ENCODE data around the gene NDC80. TPM values are rescaled to one million over a fixed set of nuclear protein-coding genes. Genes with fewer than 3 reads are reported as not detected.

Gene NDC80
- total RNA-seq, 4 donors from 2014 or later, result 0.31 to 0.77 (median 0.54) TPM; not detected in 1

DNA sequence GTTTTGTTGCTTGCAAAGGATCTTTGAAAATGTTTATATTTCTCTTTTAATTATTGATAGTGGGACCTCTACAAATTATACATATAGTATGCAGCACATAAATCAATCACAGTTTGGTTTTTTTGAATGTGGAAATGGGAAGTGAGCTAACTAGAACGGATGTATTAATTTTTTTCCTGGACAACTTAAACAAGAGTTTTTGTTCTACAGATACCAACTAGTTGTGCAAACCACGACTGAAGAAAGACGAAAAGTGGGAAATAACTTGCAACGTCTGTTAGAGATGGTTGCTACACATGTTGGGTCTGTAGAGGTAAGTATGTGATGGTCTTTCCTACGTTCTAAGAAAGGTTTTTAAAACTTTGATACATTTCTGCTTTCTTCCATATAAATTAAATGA lies 39.2 kb downstream of the NDC80 start:
- no peak for ATAC-seq
- H3K36me3 ChIP-seq, result no peaks in the 10 kb centered on the region
- no peak for TF ChIP-seq POLR2A (IDR thresholded peaks at IDR 0.05)
- TF ChIP-seq, protein P1, sequence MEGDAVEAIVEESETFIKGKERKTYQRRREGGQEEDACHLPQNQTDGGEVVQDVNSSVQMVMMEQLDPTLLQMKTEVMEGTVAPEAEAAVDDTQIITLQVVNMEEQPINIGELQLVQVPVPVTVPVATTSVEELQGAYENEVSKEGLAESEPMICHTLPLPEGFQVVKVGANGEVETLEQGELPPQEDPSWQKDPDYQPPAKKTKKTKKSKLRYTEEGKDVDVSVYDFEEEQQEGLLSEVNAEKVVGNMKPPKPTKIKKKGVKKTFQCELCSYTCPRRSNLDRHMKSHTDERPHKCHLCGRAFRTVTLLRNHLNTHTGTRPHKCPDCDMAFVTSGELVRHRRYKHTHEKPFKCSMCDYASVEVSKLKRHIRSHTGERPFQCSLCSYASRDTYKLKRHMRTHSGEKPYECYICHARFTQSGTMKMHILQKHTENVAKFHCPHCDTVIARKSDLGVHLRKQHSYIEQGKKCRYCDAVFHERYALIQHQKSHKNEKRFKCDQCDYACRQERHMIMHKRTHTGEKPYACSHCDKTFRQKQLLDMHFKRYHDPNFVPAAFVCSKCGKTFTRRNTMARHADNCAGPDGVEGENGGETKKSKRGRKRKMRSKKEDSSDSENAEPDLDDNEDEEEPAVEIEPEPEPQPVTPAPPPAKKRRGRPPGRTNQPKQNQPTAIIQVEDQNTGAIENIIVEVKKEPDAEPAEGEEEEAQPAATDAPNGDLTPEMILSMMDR (IDR thresholded peaks at IDR 0.05), result no peak
- TF ChIP-seq POLR2AphosphoS5 (IDR thresholded peaks at IDR 0.05), result no peak
- TF ChIP-seq EP300 (IDR thresholded peaks at IDR 0.05), result no peak
- H3K4me1 ChIP-seq, result no peaks in the 10 kb centered on the region
- H3K4me3 ChIP-seq, result no peak overlapping the region
- H3K27me3 ChIP-seq, result no peaks in the 10 kb centered on the region
- H3K9me3 ChIP-seq, result no peaks in the 10 kb centered on the region
- 78 to 91% methylated on average over 5 of the region's 5 CpGs for WGBS, 2 donors (ENCODE audit: low coverage in 1 of 2)
- H3K27ac ChIP-seq, result no peak overlapping the region

DNA sequence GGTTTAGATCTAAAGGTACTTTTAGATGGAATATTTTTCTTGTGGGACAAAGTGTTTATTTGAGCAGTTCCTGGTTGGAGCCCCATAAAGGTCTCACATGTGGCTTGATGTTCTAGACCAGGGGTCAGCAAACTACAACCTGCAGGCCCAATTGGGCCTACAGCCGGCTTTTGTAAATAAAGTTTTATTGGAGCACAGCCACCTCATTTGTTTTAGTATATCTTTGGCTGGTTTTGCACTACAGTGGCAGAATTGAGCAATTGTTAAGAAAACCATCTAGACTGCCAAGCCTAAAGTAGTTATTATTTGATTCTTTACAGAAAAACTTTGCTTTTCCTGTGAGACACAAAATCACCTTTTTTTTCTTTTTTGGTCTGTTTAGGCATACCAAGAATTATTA lies 41.6 kb downstream of the NDC80 start:
- TF ChIP-seq EP300 (IDR thresholded peaks at IDR 0.05) (no peak), POLR2A (IDR thresholded peaks at IDR 0.05) (no peak), POLR2AphosphoS5 (IDR thresholded peaks at IDR 0.05) (no peak)
- TF ChIP-seq, protein P1 (IDR thresholded peaks at IDR 0.05), result no peak
- Histone ChIP-seq H3K27ac (no peak overlapping the region), H3K27me3 (no peaks in the 10 kb centered on the region), H3K4me3 (no peak overlapping the region), H3K4me1 (no peaks in the 10 kb centered on the region), H3K36me3 (no peaks in the 10 kb centered on the region), H3K9me3 (no peaks in the 10 kb centered on the region)
- 86 to 100% methylated on average over 1 of the region's 1 CpG for WGBS, 2 donors (ENCODE audit: low coverage in 1 of 2)
- no peak for ATAC-seq

- Histone ChIP-seq H3K4me1 (no peaks in the 10 kb centered on the region), H3K4me3 (no peak overlapping the region), H3K36me3 (no peaks in the 10 kb centered on the region), H3K27me3 (no peaks in the 10 kb centered on the region), H3K9me3 (no peaks in the 10 kb centered on the region), H3K27ac (no peak overlapping the region)
- WGBS, 2 donors (ENCODE audit: low coverage in 1 of 2), result 38 to 60% methylated on average over 3 to 4 of the region's 4 CpGs
- TF ChIP-seq EP300 (IDR thresholded peaks at IDR 0.05), result no peak
- TF ChIP-seq POLR2AphosphoS5 (IDR thresholded peaks at IDR 0.05), result no peak
- no peak for TF ChIP-seq POLR2A (IDR thresholded peaks at IDR 0.05)
- TF ChIP-seq, protein P1 (IDR thresholded peaks at IDR 0.05), result no peak
- ATAC-seq, result no peak
Observed at GRCh38 chr18:2617401-2617998, 46.1 kb downstream of the NDC80 start.

DNA sequence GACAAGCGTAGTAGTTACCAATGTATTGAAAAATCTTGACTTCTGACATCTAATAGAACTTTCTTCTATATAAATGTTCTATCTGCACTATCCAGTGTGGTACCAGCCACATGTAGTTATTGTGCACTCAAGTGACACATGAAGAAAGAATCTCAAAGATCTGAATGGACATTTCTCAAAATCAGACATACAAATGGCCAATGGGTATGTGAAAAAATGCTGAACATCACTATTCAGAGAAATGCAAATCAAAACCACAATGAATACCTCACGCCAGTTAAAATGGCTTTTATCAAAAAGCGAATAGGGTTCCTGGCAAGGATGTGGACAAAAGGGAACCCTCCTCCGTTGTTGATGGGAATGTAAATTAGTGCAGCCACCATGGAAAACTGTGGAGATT lies 46.7 kb downstream of the NDC80 start:
- Histone ChIP-seq H3K27me3 (no peaks in the 10 kb centered on the region), H3K9me3 (no peaks in the 10 kb centered on the region), H3K27ac (no peak overlapping the region), H3K36me3 (no peaks in the 10 kb centered on the region), H3K4me3 (no peak overlapping the region), H3K4me1 (no peaks in the 10 kb centered on the region)
- ATAC-seq, result no peak
- WGBS, 2 donors (ENCODE audit: low coverage in 1 of 2), result 94 to 100% methylated on average over 4 of the region's 4 CpGs
- no peak for TF ChIP-seq EP300 (IDR thresholded peaks at IDR 0.05)
- TF ChIP-seq, protein P1 (IDR thresholded peaks at IDR 0.05), result no peak
- no peak for TF ChIP-seq POLR2A (IDR thresholded peaks at IDR 0.05)
- TF ChIP-seq POLR2AphosphoS5 (IDR thresholded peaks at IDR 0.05), result no peak

DNA sequence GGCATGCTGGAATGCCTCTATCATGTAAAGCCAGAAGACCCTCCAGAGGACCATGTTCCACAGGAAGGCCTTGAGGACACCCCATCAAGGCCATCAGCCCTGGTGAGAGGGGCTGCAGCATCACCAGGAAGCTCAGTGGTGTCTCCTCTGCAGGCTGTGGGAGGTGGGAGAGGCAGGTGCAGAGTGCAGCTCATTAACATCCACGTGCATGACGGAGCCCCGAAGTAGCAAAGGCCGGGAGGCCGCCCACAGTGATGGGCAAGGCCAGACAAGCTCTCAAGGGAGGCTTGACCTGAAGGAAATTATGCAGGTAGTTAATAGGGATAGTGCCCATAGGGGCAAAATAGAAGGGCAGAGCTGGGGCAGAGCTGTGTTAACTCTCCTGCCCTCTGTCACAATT lies 53.9 kb downstream of the NDC80 start:
- H3K27me3 ChIP-seq, result no peaks in the 10 kb centered on the region
- H3K36me3 ChIP-seq, result no peaks in the 10 kb centered on the region
- no CpG with 5 or more reads among the region's 5 CpGs for WGBS, 2 donors (ENCODE audit: low coverage in 1 of 2)
- no peaks in the 10 kb centered on the region for H3K9me3 ChIP-seq
- H3K4me1 ChIP-seq, result no peaks in the 10 kb centered on the region
- ATAC-seq, result no peak
- TF ChIP-seq, protein P1 (IDR thresholded peaks at IDR 0.05), result no peak
- TF ChIP-seq POLR2A (IDR thresholded peaks at IDR 0.05), result no peak
- no peak for TF ChIP-seq EP300 (IDR thresholded peaks at IDR 0.05)
- no peak for TF ChIP-seq POLR2AphosphoS5 (IDR thresholded peaks at IDR 0.05)
- no peak overlapping the region for H3K27ac ChIP-seq
- no peak overlapping the region for H3K4me3 ChIP-seq
